ENCODE measurements around the gene MYBPC1. TPM values are rescaled to one million over a fixed set of nuclear protein-coding genes. Genes with fewer than 3 reads are reported as not detected.

MYBPC1 gene
- total RNA-seq, 2 experiments from 2014 or later: not detected

- TF ChIP-seq CTCF (IDR thresholded peaks at IDR 0.05): no peak
- H3K27me3 ChIP-seq (ENCODE audit: control insufficient read depth in 1 of 2, insufficient read depth in 2 of 2, low read length in 2 of 2): no peaks in the 10 kb centered on the region
- no peaks in the 10 kb centered on the region for H3K9me3 Mint-ChIP-seq
- no peaks in the 10 kb centered on the region for H3K4me1 Mint-ChIP-seq (ENCODE audit: low read depth)
- H3K36me3 Mint-ChIP-seq (ENCODE audit: low read depth): no peaks in the 10 kb centered on the region
- H3K27ac Mint-ChIP-seq: no peak overlapping the region
- ATAC-seq (ENCODE audit: poor library complexity): no peak
- no peaks in the 10 kb centered on the region for H3K4me1 ChIP-seq (ENCODE audit: insufficient read depth, low read length)
- no peaks in the 10 kb centered on the region for H3K9me3 ChIP-seq (ENCODE audit: control insufficient read depth in 1 of 2, insufficient read depth in 1 of 2, low read length in 2 of 2)
- H3K27ac ChIP-seq (ENCODE audit: low read depth in 1 of 2, low read length in 2 of 2): no peak overlapping the region
- POLR2A ChIA-PET: no interaction called here
- no peak overlapping the region for H3K4me3 Mint-ChIP-seq
- no peaks in the 10 kb centered on the region for H3K36me3 ChIP-seq (ENCODE audit: insufficient read depth, low read length)
- no peaks in the 10 kb centered on the region for H3K27me3 Mint-ChIP-seq
- H3K4me3 ChIP-seq (ENCODE audit: low read length): no peak overlapping the region
- CTCF ChIA-PET: no interaction called here
- no peak for DNase-seq
- intact Hi-C loops (cut with DNase I, micrococcal nuclease): no loop called here
Measured at GRCh38 chr12:101599311-101599710, 4.5 kb downstream of the MYBPC1 start.

GRCh38 chr12:101599771-101600484, 5.2 kb downstream of the MYBPC1 start:
- no peaks in the 10 kb centered on the region for H3K9me3 ChIP-seq (ENCODE audit: control insufficient read depth in 1 of 2, insufficient read depth in 1 of 2, low read length in 2 of 2)
- H3K9me3 Mint-ChIP-seq: no peaks in the 10 kb centered on the region
- H3K36me3 Mint-ChIP-seq (ENCODE audit: low read depth): no peaks in the 10 kb centered on the region
- H3K27ac ChIP-seq (ENCODE audit: low read depth in 1 of 2, low read length in 2 of 2): no peak overlapping the region
- intact Hi-C loops (cut with DNase I, micrococcal nuclease): no loop called here
- H3K27me3 ChIP-seq (ENCODE audit: control insufficient read depth in 1 of 2, insufficient read depth in 2 of 2, low read length in 2 of 2): no peaks in the 10 kb centered on the region
- no peaks in the 10 kb centered on the region for H3K4me1 Mint-ChIP-seq (ENCODE audit: low read depth)
- H3K4me1 ChIP-seq (ENCODE audit: insufficient read depth, low read length): no peaks in the 10 kb centered on the region
- no peaks in the 10 kb centered on the region for H3K36me3 ChIP-seq (ENCODE audit: insufficient read depth, low read length)
- POLR2A ChIA-PET: no interaction called here
- no peak for TF ChIP-seq CTCF (IDR thresholded peaks at IDR 0.05)
- H3K4me3 ChIP-seq (ENCODE audit: low read length): no peak overlapping the region
- no peak for DNase-seq
- ATAC-seq (ENCODE audit: poor library complexity): no peak
- H3K4me3 Mint-ChIP-seq: no peak overlapping the region
- CTCF ChIA-PET: no interaction called here
- no peaks in the 10 kb centered on the region for H3K27me3 Mint-ChIP-seq
- H3K27ac Mint-ChIP-seq: no peak overlapping the region

GRCh38 chr12:101604132-101604531, 9.4 kb downstream of the MYBPC1 start:
- H3K9me3 ChIP-seq (ENCODE audit: control insufficient read depth in 1 of 2, insufficient read depth in 1 of 2, low read length in 2 of 2): no peaks in the 10 kb centered on the region
- no peaks in the 10 kb centered on the region for H3K4me1 ChIP-seq (ENCODE audit: insufficient read depth, low read length)
- CTCF ChIA-PET: no interaction called here
- no peak overlapping the region for H3K27ac ChIP-seq (ENCODE audit: low read depth in 1 of 2, low read length in 2 of 2)
- Mint-ChIP-seq H3K9me3 (no peaks in the 10 kb centered on the region), H3K4me3 (no peak overlapping the region), H3K4me1 (ENCODE audit: low read depth) (no peaks in the 10 kb centered on the region), H3K27me3 (no peaks in the 10 kb centered on the region), H3K36me3 (ENCODE audit: low read depth) (no peaks in the 10 kb centered on the region), H3K27ac (no peak overlapping the region)
- intact Hi-C loops (cut with DNase I, micrococcal nuclease): no loop called here
- H3K27me3 ChIP-seq (ENCODE audit: control insufficient read depth in 1 of 2, insufficient read depth in 2 of 2, low read length in 2 of 2): no peaks in the 10 kb centered on the region
- ATAC-seq (ENCODE audit: poor library complexity) (no peak), DNase-seq (no peak)
- no peak overlapping the region for H3K4me3 ChIP-seq (ENCODE audit: low read length)
- POLR2A ChIA-PET: no interaction called here
- TF ChIP-seq CTCF (IDR thresholded peaks at IDR 0.05): no peak
- H3K36me3 ChIP-seq (ENCODE audit: insufficient read depth, low read length): no peaks in the 10 kb centered on the region

All from CD4-positive, alpha-beta T cell (primary cell).